Upper lobe of left lung (tissue), 4 donors: Measurements from ENCODE around the gene PRCP.

Experiments
- POLR2A ChIP-seq, 4 donors: fragments of 450-650 bp; IDR thresholded peaks; one replicate each; pipeline ENCODE4 v1.5.1; 2016 to 2017; ENCODE audit warnings: antibody characterized with exemption in 4 of 4, mild to moderate bottlenecking in 2 of 4
- TF ChIP-seq, protein P1 (sequence below), 6 experiments: fragments of 450-650 bp in 4 of 6; fragments of 200-600 bp in 2 of 6; sonication (generic) in 2 of 6; IDR thresholded peaks; one replicate each; pipeline ENCODE4 v1.5.1; 2016 to 2019; ENCODE audit warnings: antibody characterized with exemption in 6 of 6

DNA sequence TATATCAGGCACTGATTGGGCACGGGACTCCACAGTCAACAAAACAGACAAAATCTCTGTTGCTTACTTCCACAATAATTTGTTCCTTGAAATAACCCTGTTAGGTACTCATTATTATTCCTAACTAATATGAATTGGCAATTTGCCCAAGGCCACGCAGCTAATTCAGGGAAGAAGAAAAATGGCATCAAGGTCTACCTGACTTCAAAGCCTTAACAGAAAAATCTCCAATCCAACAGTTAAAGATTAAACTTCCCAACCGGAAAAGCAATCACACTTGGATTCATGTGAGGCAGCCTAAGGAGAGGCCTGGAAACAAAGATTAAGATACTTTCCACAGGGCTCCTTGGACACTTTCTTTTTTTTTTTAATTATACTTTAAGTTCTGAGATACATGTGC is 68.9 kb downstream of the PRCP start:
- no peak for TF ChIP-seq POLR2A (IDR thresholded peaks at IDR 0.05)
- TF ChIP-seq, protein P1, sequence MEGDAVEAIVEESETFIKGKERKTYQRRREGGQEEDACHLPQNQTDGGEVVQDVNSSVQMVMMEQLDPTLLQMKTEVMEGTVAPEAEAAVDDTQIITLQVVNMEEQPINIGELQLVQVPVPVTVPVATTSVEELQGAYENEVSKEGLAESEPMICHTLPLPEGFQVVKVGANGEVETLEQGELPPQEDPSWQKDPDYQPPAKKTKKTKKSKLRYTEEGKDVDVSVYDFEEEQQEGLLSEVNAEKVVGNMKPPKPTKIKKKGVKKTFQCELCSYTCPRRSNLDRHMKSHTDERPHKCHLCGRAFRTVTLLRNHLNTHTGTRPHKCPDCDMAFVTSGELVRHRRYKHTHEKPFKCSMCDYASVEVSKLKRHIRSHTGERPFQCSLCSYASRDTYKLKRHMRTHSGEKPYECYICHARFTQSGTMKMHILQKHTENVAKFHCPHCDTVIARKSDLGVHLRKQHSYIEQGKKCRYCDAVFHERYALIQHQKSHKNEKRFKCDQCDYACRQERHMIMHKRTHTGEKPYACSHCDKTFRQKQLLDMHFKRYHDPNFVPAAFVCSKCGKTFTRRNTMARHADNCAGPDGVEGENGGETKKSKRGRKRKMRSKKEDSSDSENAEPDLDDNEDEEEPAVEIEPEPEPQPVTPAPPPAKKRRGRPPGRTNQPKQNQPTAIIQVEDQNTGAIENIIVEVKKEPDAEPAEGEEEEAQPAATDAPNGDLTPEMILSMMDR (IDR thresholded peaks at IDR 0.05) = no peak
